ENCODE results near the gene ARHGEF17. TPM values are rescaled to one million over a fixed set of nuclear protein-coding genes. Genes with fewer than 3 reads are reported as not detected.

Gene ARHGEF17
- polyA plus RNA-seq, 3 donors, result 0.16 to 1.2 (median 0.55) TPM

DNA sequence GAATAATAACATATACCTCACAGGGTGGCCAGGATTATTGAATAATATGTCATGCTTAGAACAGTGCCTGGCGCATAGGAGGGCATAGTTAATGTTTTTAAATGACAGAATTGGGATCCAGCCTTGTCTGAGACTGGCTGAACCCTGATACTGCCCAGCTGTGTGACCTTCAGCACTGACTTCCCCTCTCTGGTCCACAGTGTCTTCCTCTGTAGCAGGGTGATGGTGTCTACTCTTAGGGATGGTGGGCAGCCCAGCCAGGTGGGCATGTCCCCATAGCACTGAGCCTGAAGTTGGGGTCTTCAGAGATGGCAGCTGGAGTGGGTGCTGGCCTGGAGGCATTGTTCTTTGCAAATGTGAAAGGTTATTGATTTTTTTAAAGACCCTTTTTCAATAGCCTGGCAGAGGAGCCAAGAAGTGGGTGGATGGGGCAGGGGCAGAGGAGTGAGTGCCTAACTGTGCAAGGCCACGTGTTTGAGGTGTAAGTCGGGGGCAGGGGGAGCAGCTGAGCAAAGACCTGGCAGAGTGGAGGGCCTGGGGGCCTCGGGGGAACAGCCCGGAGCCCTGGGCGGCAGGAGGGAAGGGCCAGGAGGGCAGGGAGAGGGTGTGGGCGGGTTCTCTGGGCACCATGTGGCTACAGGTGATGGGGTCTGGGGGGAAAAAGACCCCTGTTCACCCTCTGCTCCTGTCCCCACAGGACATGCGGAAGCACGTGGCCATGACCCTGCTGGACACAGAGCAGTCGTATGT, 38.3 kb downstream of the ARHGEF17 start:
- H3K9me3 ChIP-seq (replicated peaks in 1 of 2; ENCODE audit: control insufficient read depth in 1 of 2, insufficient read depth in 1 of 2, low read length in 2 of 2), result no peaks in the 10 kb centered on the region
- Mint-ChIP-seq H3K27ac (peak overlapping the region in 1 of 7 donors; percentile 36), H3K9me3 (peaks cover 0 to 6% (median 3%) of the 10 kb centered on the region in 7 donors), H3K4me3 (no peak overlapping the region), H3K27me3 (ENCODE audit: low read depth in 3 of 3) (peaks cover 6 to 17% (median 11%) of the 10 kb centered on the region in 3 donors), H3K4me1 (peaks cover 14% of the 10 kb centered on the region), H3K36me3 (no peaks in the 10 kb centered on the region)
- no peak for DNase-seq
- peaks cover 12 to 15% of the 10 kb centered on the region in 2 donors for H3K4me1 ChIP-seq (ENCODE audit: control insufficient read depth in 1 of 2, insufficient read depth in 2 of 2, low read length in 2 of 2)
- no peak overlapping the region for H3K4me2 ChIP-seq (replicated peaks; ENCODE audit: extremely low read depth, low read length, poor library complexity, severe bottlenecking)
- H3K27ac ChIP-seq (ENCODE audit: low read depth in 1 of 2, low read length in 2 of 2), result no peak overlapping the region
- intact Hi-C loops (cut with micrococcal nuclease), result no loop called here
- no peaks in the 10 kb centered on the region for H3K27me3 ChIP-seq (ENCODE audit: control insufficient read depth in 2 of 2, insufficient read depth in 2 of 2, low read length in 2 of 2)
- no peak overlapping the region for H3K9ac ChIP-seq (ENCODE audit: insufficient read depth, low read length, poor library complexity, severe bottlenecking)
- 86% methylated on average over 9 of the region's 10 CpGs for WGBS (ENCODE audit: insufficient coverage)
- no peaks in the 10 kb centered on the region for H4K20me1 ChIP-seq (ENCODE audit: insufficient read depth, low read length)
- no peaks in the 10 kb centered on the region for H3K79me2 ChIP-seq (ENCODE audit: insufficient read depth, low read length)
- no peak overlapping the region for H3K4me3 ChIP-seq (replicated peaks in 1 of 3; ENCODE audit: low read depth in 2 of 3, low read length in 3 of 3)
- TF ChIP-seq CTCF (IDR thresholded peaks at IDR 0.05), result no peak
- H2AFZ ChIP-seq (ENCODE audit: insufficient read depth, low read depth, low read length, poor library complexity, severe bottlenecking), result no peak overlapping the region
- no peaks in the 10 kb centered on the region for H3K36me3 ChIP-seq (replicated peaks in 1 of 2; ENCODE audit: control insufficient read depth in 1 of 2, insufficient read depth in 2 of 2, low read length in 2 of 2)

GRCh38 chr11:73347067-73347466, 39.0 kb downstream of the ARHGEF17 start:
- Mint-ChIP-seq H3K9me3 (peaks cover 0 to 3% (median 2%) of the 10 kb centered on the region in 7 donors), H3K4me1 (peaks cover 15% of the 10 kb centered on the region), H3K4me3 (no peak overlapping the region), H3K36me3 (no peaks in the 10 kb centered on the region), H3K27ac (no peak overlapping the region), H3K27me3 (ENCODE audit: low read depth in 3 of 3) (peaks cover 3 to 12% (median 10%) of the 10 kb centered on the region in 3 donors)
- Histone ChIP-seq H3K9me3 (replicated peaks in 1 of 2; ENCODE audit: control insufficient read depth in 1 of 2, insufficient read depth in 1 of 2, low read length in 2 of 2) (no peaks in the 10 kb centered on the region), H3K9ac (ENCODE audit: insufficient read depth, low read length, poor library complexity, severe bottlenecking) (no peak overlapping the region), H2AFZ (ENCODE audit: insufficient read depth, low read depth, low read length, poor library complexity, severe bottlenecking) (no peak overlapping the region), H3K79me2 (ENCODE audit: insufficient read depth, low read length) (no peaks in the 10 kb centered on the region), H3K36me3 (replicated peaks in 1 of 2; ENCODE audit: control insufficient read depth in 1 of 2, insufficient read depth in 2 of 2, low read length in 2 of 2) (no peaks in the 10 kb centered on the region), H3K4me3 (replicated peaks in 1 of 3; ENCODE audit: low read depth in 2 of 3, low read length in 3 of 3) (no peak overlapping the region), H3K4me1 (ENCODE audit: control insufficient read depth in 1 of 2, insufficient read depth in 2 of 2, low read length in 2 of 2) (peaks cover 12 to 15% of the 10 kb centered on the region in 2 donors), H3K27me3 (ENCODE audit: control insufficient read depth in 2 of 2, insufficient read depth in 2 of 2, low read length in 2 of 2) (no peaks in the 10 kb centered on the region), H4K20me1 (ENCODE audit: insufficient read depth, low read length) (no peaks in the 10 kb centered on the region), H3K4me2 (replicated peaks; ENCODE audit: extremely low read depth, low read length, poor library complexity, severe bottlenecking) (no peak overlapping the region), H3K27ac (ENCODE audit: low read depth in 1 of 2, low read length in 2 of 2) (no peak overlapping the region)
- WGBS (ENCODE audit: insufficient coverage), result 94% methylated on average over 10 of the region's 12 CpGs
- DNase-seq, result no peak
- intact Hi-C loops (cut with micrococcal nuclease), result no loop called here
- no peak for TF ChIP-seq CTCF (IDR thresholded peaks at IDR 0.05)
